ENCODE measurements around the gene CD28. TPM values are rescaled to one million over a fixed set of nuclear protein-coding genes. Genes with fewer than 3 reads are reported as not detected.

CD28 gene
- polyA plus RNA-seq, 1 donor from 2014 or later, result not detected

GRCh38 chr2:203750346-203751068 is 44.1 kb downstream of the CD28 start:
- Histone ChIP-seq H3K9me2 (ENCODE audit: insufficient read depth, low read length) (no peaks in the 10 kb centered on the region), H3K36me3 (ENCODE audit: insufficient read depth, low read length) (no peaks in the 10 kb centered on the region), H3K27ac (ENCODE audit: low read length) (no peak overlapping the region), H4K20me1 (ENCODE audit: insufficient read depth) (no peaks in the 10 kb centered on the region), H3K4me3 (ENCODE audit: low read length) (no peak overlapping the region), H3F3A (ENCODE audit: insufficient read depth, low read length, poor library complexity, severe bottlenecking) (no peaks in the 10 kb centered on the region), H3K27me3 (ENCODE audit: insufficient read depth, low read depth, low read length) (no peaks in the 10 kb centered on the region), H3K9ac (ENCODE audit: low read length) (no peak overlapping the region), H3K9me3 (ENCODE audit: low read length) (no peaks in the 10 kb centered on the region), H3K79me2 (replicated peaks; ENCODE audit: insufficient read depth, low read length) (no peaks in the 10 kb centered on the region), H2AFZ (ENCODE audit: low read depth, low read length) (no peak overlapping the region), H3K4me2 (ENCODE audit: low read length) (no peak overlapping the region)
- TF ChIP-seq REST (IDR thresholded peaks at IDR 0.05; ENCODE audit: borderline replicate concordance) (no peak), RAD21 (conservative IDR thresholded peaks at IDR 0.05) (no peak), EZH2 (IDR thresholded peaks at IDR 0.05; ENCODE audit: borderline replicate concordance, insufficient read depth, low read length, poor library complexity, severe bottlenecking) (no peak), EP300 (conservative IDR thresholded peaks at IDR 0.05; ENCODE audit: poor library complexity, severe bottlenecking) (no peak), TAF1 (IDR thresholded peaks at IDR 0.05; ENCODE audit: low read depth) (no peak), POLR2AphosphoS5 (IDR thresholded peaks at IDR 0.05) (no peak), SMC3 (conservative IDR thresholded peaks at IDR 0.05; ENCODE audit: poor library complexity) (no peak), MXI1 (conservative IDR thresholded peaks at IDR 0.05; ENCODE audit: poor library complexity, severe bottlenecking) (no peak), CTCF (IDR thresholded peaks at IDR 0.05; ENCODE audit: poor library complexity, severe bottlenecking) (no peak)

- Histone ChIP-seq H3K4me2 (ENCODE audit: low read length) (no peak overlapping the region), H3K36me3 (ENCODE audit: insufficient read depth, low read length) (no peaks in the 10 kb centered on the region), H4K20me1 (ENCODE audit: insufficient read depth) (no peaks in the 10 kb centered on the region), H2AFZ (ENCODE audit: low read depth, low read length) (no peak overlapping the region), H3K9me3 (ENCODE audit: low read length) (peaks cover 4% of the 10 kb centered on the region), H3K27me3 (ENCODE audit: insufficient read depth, low read depth, low read length) (no peaks in the 10 kb centered on the region), H3F3A (ENCODE audit: insufficient read depth, low read length, poor library complexity, severe bottlenecking) (no peaks in the 10 kb centered on the region), H3K79me2 (replicated peaks; ENCODE audit: insufficient read depth, low read length) (no peaks in the 10 kb centered on the region), H3K9me2 (ENCODE audit: insufficient read depth, low read length) (no peaks in the 10 kb centered on the region), H3K27ac (ENCODE audit: low read length) (no peak overlapping the region), H3K4me3 (ENCODE audit: low read length) (no peak overlapping the region), H3K9ac (ENCODE audit: low read length) (no peak overlapping the region)
- TF ChIP-seq REST (IDR thresholded peaks at IDR 0.05; ENCODE audit: borderline replicate concordance), result no peak
- no peak for TF ChIP-seq EZH2 (IDR thresholded peaks at IDR 0.05; ENCODE audit: borderline replicate concordance, insufficient read depth, low read length, poor library complexity, severe bottlenecking)
- TF ChIP-seq POLR2AphosphoS5 (IDR thresholded peaks at IDR 0.05), result no peak
- no peak for TF ChIP-seq RAD21 (conservative IDR thresholded peaks at IDR 0.05)
- no peak for TF ChIP-seq TAF1 (IDR thresholded peaks at IDR 0.05; ENCODE audit: low read depth)
- no peak for TF ChIP-seq EP300 (conservative IDR thresholded peaks at IDR 0.05; ENCODE audit: poor library complexity, severe bottlenecking)
- TF ChIP-seq MXI1 (conservative IDR thresholded peaks at IDR 0.05; ENCODE audit: poor library complexity, severe bottlenecking), result no peak
- TF ChIP-seq CTCF (IDR thresholded peaks at IDR 0.05; ENCODE audit: poor library complexity, severe bottlenecking), result no peak
- no peak for TF ChIP-seq SMC3 (conservative IDR thresholded peaks at IDR 0.05; ENCODE audit: poor library complexity)
These were observed 45.3 kb downstream of the CD28 start for GRCh38 chr2:203751685-203752271.

Data from neural cell (in vitro differentiated cells).